Neural progenitor cell (in vitro differentiated cells): ENCODE results near the gene MAP7D2. TPM values are rescaled to one million over a fixed set of nuclear protein-coding genes. Genes with fewer than 3 reads are reported as not detected.

Experiments
- DNase-seq: peaks from one replicate; pipeline ENCODE4 v3.0.0-alpha.2; 2016; ENCODE audit warnings: low spot score
- H2AFZ ChIP-seq: fragments of 200-600 bp; sonication (generic); replicated peaks from 2 replicates; pipeline ENCODE4 v1.6.1; 2016; ENCODE audit warnings: antibody characterized with exemption
- H3F3A ChIP-seq: fragments of 200-600 bp; sonication (generic); 2 replicates; pipeline ENCODE4 v1.6.1; 2016; ENCODE audit warnings: antibody characterized with exemption, low read depth
- H3K27ac ChIP-seq: fragments of 200-600 bp; sonication (generic); 2 replicates; pipeline ENCODE4 v1.5.1; 2016; ENCODE audit warnings: mild to moderate bottlenecking
- H3K27me3 ChIP-seq: fragments of 200-600 bp; sonication (generic); 2 replicates; pipeline ENCODE4 v1.6.1; 2016; ENCODE audit warnings: mild to moderate bottlenecking, moderate library complexity
- H3K36me3 ChIP-seq: fragments of 200-600 bp; sonication (generic); 2 replicates; pipeline ENCODE4 v1.5.1; 2016
- H3K4me1 ChIP-seq: fragments of 200-600 bp; sonication (generic); 2 replicates; pipeline ENCODE4 v1.6.1; 2016; ENCODE audit warnings: mixed run types
- H3K4me2 ChIP-seq: fragments of 200-600 bp; sonication (generic); 2 replicates; pipeline ENCODE4 v1.6.1; 2016
- H3K4me3 ChIP-seq: fragments of 200-600 bp; sonication (generic); 2 replicates; pipeline ENCODE4 v1.5.1; 2016
- H3K79me2 ChIP-seq: fragments of 200-600 bp; sonication (generic); 2 replicates; pipeline ENCODE4 v1.6.1; 2016; ENCODE audit warnings: low read depth
- H3K9ac ChIP-seq: fragments of 200-600 bp; sonication (generic); 2 replicates; pipeline ENCODE4 v1.6.1; 2016
- H3K9me3 ChIP-seq: fragments of 200-600 bp; sonication (generic); 2 replicates; pipeline ENCODE4 v1.5.1; 2016; ENCODE audit warnings: low read depth
- H4K20me1 ChIP-seq: fragments of 200-600 bp; sonication (generic); 2 replicates; pipeline ENCODE4 v1.6.1; 2016; ENCODE audit warnings: low read depth
- H3K27ac Mint-ChIP-seq: 3 replicates; pipeline ENCODE4 v1.8.0; 2021; ENCODE audit warnings: mixed read lengths
- H3K27me3 Mint-ChIP-seq: 2 replicates; pipeline ENCODE4 v1.8.0; 2022; ENCODE audit warnings: low read depth, mild to moderate bottlenecking, inconsistent platforms, moderate library complexity, mixed read lengths; ENCODE audit not compliant: insufficient read depth
- H3K36me3 Mint-ChIP-seq: 3 replicates; pipeline ENCODE4 v1.8.0; 2021; ENCODE audit warnings: mixed read lengths
- H3K4me1 Mint-ChIP-seq: 3 replicates; pipeline ENCODE4 v1.8.0; 2021; ENCODE audit warnings: mixed read lengths
- H3K4me3 Mint-ChIP-seq: 3 replicates; pipeline ENCODE4 v1.8.0; 2021; ENCODE audit warnings: mild to moderate bottlenecking, moderate library complexity, mixed read lengths
- H3K9me3 Mint-ChIP-seq: 3 replicates; pipeline ENCODE4 v1.8.0; 2020; ENCODE audit warnings: mixed read lengths
- EZH2 ChIP-seq: fragments of 200-600 bp; sonication (generic); IDR thresholded peaks from 2 replicates; pipeline ENCODE4 v1.6.1; 2017; ENCODE audit warnings: antibody characterized with exemption, mild to moderate bottlenecking, moderate library complexity
- EZH2phosphoT487 ChIP-seq: fragments of 200-600 bp; sonication (generic); IDR thresholded peaks from 2 replicates; pipeline ENCODE4 v1.6.1; 2017; ENCODE audit warnings: antibody characterized with exemption
- total RNA-seq: library from RNA; depleted of rRNA; stranded (reverse); fragments of >200 nt; gene quantifications from 2 replicates; pipeline ENCODE4 v1.2.3, GENCODE V29; 2015; ENCODE audit warnings: low replicate concordance
- TF ChIP-seq, protein P1 (sequence below): fragments of 200-600 bp; sonication (generic); IDR thresholded peaks from 2 replicates; pipeline ENCODE4 v1.5.1; 2017; ENCODE audit warnings: antibody characterized with exemption, mild to moderate bottlenecking

MAP7D2 gene
- total RNA-seq, 1 donor from 2014 or later, result 2.6 TPM

DNA sequence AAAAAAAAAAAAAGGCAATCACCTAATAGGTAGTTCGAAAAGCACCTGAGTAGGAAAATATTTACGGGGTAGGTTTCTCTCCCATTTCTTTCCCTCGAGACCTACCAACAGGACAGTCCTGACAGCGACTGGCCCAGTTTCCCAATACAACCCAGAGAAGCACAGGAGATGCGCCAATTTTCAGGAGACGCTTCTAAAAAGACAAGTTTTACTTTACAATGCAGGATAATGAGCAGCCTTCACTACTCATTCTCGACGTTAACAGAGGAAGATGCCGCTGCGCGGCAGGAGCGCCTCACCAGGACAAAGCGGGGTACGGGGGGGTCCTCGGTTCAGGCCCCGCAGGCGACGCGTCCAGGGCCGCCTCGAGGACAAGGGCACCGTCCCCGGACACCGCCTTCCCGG is 126.6 kb downstream of the MAP7D2 start:
- Histone ChIP-seq H3K9me3 (no peaks in the 10 kb centered on the region), H3K79me2 (peaks cover 15% of the 10 kb centered on the region), H2AFZ (peak overlapping the region; percentile 36), H3K9ac (no peak overlapping the region), H3K4me3 (peak overlapping the region; percentile 77), H3K27ac (no peak overlapping the region), H3F3A (no peaks in the 10 kb centered on the region), H3K27me3 (no peaks in the 10 kb centered on the region), H4K20me1 (no peaks in the 10 kb centered on the region), H3K4me1 (no peaks in the 10 kb centered on the region), H3K4me2 (peak overlapping the region; percentile 77), H3K36me3 (no peaks in the 10 kb centered on the region)
- peak overlapping the region; percentile 91 for H3K4me3 Mint-ChIP-seq
- TF ChIP-seq EZH2phosphoT487, result no peak
- TF ChIP-seq, protein P1, sequence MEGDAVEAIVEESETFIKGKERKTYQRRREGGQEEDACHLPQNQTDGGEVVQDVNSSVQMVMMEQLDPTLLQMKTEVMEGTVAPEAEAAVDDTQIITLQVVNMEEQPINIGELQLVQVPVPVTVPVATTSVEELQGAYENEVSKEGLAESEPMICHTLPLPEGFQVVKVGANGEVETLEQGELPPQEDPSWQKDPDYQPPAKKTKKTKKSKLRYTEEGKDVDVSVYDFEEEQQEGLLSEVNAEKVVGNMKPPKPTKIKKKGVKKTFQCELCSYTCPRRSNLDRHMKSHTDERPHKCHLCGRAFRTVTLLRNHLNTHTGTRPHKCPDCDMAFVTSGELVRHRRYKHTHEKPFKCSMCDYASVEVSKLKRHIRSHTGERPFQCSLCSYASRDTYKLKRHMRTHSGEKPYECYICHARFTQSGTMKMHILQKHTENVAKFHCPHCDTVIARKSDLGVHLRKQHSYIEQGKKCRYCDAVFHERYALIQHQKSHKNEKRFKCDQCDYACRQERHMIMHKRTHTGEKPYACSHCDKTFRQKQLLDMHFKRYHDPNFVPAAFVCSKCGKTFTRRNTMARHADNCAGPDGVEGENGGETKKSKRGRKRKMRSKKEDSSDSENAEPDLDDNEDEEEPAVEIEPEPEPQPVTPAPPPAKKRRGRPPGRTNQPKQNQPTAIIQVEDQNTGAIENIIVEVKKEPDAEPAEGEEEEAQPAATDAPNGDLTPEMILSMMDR, result no peak
- TF ChIP-seq EZH2, result no peak
- H3K36me3 Mint-ChIP-seq, result peaks cover 7% of the 10 kb centered on the region
- peaks cover 9% of the 10 kb centered on the region for H3K9me3 Mint-ChIP-seq
- no peak for DNase-seq
- no peak overlapping the region for H3K27ac Mint-ChIP-seq
- H3K4me1 Mint-ChIP-seq, result peaks cover 5% of the 10 kb centered on the region
- peaks cover 3% of the 10 kb centered on the region for H3K27me3 Mint-ChIP-seq

- peaks cover 3% of the 10 kb centered on the region for H3K27me3 Mint-ChIP-seq
- no peak for DNase-seq
Observed at GRCh38 chrX:19987856-19988255, 128.9 kb downstream of the MAP7D2 start.

DNA sequence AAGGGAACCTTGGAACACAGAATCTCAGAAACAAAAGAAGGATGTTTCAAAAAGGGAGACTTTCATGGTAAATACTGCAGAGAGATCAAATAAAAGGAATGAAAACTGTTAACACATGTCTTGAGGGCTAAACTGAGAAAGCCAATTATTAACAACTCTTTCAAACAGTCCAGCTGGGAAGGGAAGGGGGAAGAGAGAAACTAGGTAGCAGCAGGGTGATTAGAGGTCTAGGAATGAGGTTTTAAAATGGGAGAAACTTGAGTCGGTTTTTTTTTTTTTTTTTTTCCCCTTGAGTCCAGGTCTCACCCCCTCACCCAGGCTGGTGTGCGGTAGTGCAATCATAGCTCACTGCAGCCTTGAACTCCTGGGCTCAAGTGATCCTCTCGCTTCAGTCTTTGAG is 130.2 kb downstream of the MAP7D2 start:
- H3K27ac ChIP-seq, result no peak overlapping the region
- H3K4me3 ChIP-seq, result no peak overlapping the region
- H3K9ac ChIP-seq, result no peak overlapping the region
- Mint-ChIP-seq H3K36me3 (peaks cover 6% of the 10 kb centered on the region), H3K27ac (no peak overlapping the region), H3K4me1 (peaks cover 5% of the 10 kb centered on the region), H3K9me3 (peaks cover 7% of the 10 kb centered on the region), H3K4me3 (no peak overlapping the region), H3K27me3 (peaks cover 3% of the 10 kb centered on the region)
- H2AFZ ChIP-seq, result no peak overlapping the region
- no peaks in the 10 kb centered on the region for H3F3A ChIP-seq
- DNase-seq, result no peak
- H3K4me1 ChIP-seq, result no peaks in the 10 kb centered on the region
- peaks cover 18% of the 10 kb centered on the region for H3K79me2 ChIP-seq
- no peaks in the 10 kb centered on the region for H3K9me3 ChIP-seq
- no peaks in the 10 kb centered on the region for H3K27me3 ChIP-seq
- no peak overlapping the region for H3K4me2 ChIP-seq
- TF ChIP-seq, protein P1, result no peak
- no peak for TF ChIP-seq EZH2phosphoT487
- TF ChIP-seq EZH2, result no peak
- H3K36me3 ChIP-seq, result no peaks in the 10 kb centered on the region
- H4K20me1 ChIP-seq, result no peaks in the 10 kb centered on the region

More at GRCh38 chrX:19987856-19988255, 128.9 kb downstream of the MAP7D2 start:
- Mint-ChIP-seq H3K36me3 (peaks cover 7% of the 10 kb centered on the region), H3K27ac (no peak overlapping the region), H3K9me3 (peaks cover 9% of the 10 kb centered on the region), H3K4me3 (no peak overlapping the region), H3K4me1 (peaks cover 5% of the 10 kb centered on the region)
- H3K27me3 ChIP-seq, result no peaks in the 10 kb centered on the region
- no peak overlapping the region for H2AFZ ChIP-seq
- peaks cover 18% of the 10 kb centered on the region for H3K79me2 ChIP-seq
- H3K36me3 ChIP-seq, result no peaks in the 10 kb centered on the region
- H3F3A ChIP-seq, result no peaks in the 10 kb centered on the region
- H4K20me1 ChIP-seq, result no peaks in the 10 kb centered on the region
- H3K4me2 ChIP-seq, result no peak overlapping the region
- H3K4me1 ChIP-seq, result no peaks in the 10 kb centered on the region
- H3K4me3 ChIP-seq, result no peak overlapping the region
- H3K27ac ChIP-seq, result no peak overlapping the region
- no peaks in the 10 kb centered on the region for H3K9me3 ChIP-seq
- no peak for TF ChIP-seq EZH2
- TF ChIP-seq, protein P1, result no peak
- TF ChIP-seq EZH2phosphoT487, result no peak
- no peak overlapping the region for H3K9ac ChIP-seq
